ENCODE results near the gene RGS11.

- TF ChIP-seq, protein P1, sequence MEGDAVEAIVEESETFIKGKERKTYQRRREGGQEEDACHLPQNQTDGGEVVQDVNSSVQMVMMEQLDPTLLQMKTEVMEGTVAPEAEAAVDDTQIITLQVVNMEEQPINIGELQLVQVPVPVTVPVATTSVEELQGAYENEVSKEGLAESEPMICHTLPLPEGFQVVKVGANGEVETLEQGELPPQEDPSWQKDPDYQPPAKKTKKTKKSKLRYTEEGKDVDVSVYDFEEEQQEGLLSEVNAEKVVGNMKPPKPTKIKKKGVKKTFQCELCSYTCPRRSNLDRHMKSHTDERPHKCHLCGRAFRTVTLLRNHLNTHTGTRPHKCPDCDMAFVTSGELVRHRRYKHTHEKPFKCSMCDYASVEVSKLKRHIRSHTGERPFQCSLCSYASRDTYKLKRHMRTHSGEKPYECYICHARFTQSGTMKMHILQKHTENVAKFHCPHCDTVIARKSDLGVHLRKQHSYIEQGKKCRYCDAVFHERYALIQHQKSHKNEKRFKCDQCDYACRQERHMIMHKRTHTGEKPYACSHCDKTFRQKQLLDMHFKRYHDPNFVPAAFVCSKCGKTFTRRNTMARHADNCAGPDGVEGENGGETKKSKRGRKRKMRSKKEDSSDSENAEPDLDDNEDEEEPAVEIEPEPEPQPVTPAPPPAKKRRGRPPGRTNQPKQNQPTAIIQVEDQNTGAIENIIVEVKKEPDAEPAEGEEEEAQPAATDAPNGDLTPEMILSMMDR (conservative IDR thresholded peaks at IDR 0.05 in 1 of 2, IDR thresholded peaks at IDR 0.05 in 1 of 2; ENCODE audit: extremely low read depth in 1 of 2, insufficient read depth in 1 of 2, low read depth in 1 of 2, low read length in 2 of 2) = no peak
- TF ChIP-seq EZH2 (IDR thresholded peaks at IDR 0.05; ENCODE audit: borderline replicate concordance, low read length) = no peak
These were observed 30.6 kb downstream of the RGS11 start for GRCh38 chr16:245105-245504.
